HG03025 (cell line): ENCODE results near the gene SFPQ.

Experiments
- ATAC-seq: cut with Tn5 transposase; IDR thresholded peaks from one replicate; pipeline ENCODE4 v1.9.1; 2021; ENCODE audit warnings: mild to moderate bottlenecking, moderate library complexity; ENCODE audit not compliant: unreplicated experiment, low FRiP score

Gene SFPQ

DNA sequence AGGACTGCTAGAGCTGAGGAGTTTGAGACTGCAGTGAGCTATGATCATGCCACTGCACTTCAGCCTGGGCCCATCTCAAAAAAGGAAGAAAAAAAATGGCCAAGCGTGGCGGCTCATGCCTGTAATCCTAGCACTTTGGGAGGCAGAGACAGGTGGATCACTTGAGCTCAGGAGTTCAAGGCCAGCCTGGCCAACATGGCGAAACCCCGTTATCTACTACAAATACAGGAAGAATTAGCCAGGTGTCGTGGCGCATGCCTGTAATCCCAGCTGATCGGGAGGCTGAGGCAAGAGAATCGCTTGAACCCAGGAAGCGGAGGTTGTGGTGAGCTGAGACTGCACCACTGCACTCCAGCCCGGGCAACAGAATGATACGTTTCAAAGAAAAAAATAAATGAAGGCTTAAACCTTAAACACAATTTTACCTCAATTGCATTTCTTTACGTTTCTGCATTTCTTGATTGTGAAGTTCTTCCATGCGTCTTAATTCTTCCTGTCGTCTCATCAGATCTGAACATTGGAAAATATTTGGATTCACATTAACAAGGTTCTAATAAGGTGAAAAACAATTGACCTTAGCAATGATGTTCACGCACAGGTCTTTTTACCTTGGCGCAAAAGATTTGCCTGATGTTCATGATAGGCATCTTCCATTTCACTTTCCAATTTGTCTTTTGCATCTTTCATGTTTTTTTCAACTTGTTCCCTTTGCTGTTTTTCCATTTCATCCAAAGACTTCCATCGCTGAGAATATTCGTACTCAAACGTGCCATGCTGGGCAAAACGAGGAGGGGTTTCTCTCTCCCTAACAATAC lies 4.2 kb downstream of the SFPQ start:
- no peak for ATAC-seq

DNA sequence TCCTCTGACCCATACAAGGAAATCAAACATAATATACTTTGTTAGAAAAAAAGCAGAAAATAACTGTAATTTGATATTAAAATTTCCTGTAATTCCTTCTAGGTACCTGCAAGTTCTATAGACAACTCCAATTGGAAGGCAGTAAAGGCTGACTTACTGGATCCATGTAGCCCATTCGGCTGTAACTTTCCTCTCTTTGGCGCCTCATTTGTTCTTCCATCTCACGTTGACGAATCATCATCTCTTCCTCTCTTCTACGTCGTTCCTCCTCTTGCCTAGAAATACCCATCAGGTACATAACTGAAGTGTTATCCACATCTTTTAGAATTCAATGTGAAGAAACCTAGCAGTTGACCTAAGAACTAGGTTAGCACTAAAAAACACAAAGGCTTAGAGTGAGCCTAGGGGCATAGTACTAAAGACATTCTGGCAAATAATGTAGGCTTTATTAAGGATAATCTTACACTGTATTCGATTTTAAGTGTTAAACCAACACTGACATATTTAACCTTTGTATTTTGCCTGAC lies 5.1 kb downstream of the SFPQ start:
- no peak for ATAC-seq

DNA sequence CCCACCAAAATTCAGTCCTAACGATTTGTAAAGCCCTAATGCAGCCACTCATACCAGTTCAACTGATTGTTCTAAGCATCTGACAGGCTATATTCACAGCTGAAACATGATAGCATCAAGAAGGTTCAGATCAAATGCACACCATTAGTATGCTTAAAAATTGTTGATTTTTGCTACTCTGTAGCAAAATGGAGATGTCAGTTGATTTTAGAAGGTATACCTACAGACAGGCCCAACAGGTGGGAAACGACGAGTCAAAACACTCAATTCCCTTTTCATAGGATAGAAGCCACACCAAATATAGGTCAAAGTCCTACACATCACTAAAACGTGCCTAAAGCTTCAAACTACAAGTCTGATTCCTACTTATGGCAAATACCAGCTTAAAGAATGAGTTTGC lies 6.7 kb downstream of the SFPQ start:
- no peak for ATAC-seq

DNA sequence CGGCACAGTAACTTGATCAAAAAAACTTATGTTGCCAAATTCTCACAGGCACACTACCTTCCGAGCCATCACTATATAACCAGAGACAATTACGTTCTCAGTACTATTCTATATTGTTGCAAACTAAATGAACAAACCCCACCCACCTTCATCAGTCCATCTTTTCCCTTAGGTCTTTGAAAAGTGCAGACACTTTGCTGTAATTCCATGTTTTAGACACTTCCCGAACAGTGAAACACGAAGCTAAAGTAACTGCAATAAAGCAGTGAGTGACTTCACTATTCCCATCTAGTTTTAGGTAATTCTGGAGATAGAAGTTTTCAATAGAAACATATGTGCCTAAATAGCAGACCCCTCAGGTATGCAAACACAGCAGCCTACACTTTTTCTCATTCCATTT lies 7.7 kb downstream of the SFPQ start:
- no peak for ATAC-seq

DNA sequence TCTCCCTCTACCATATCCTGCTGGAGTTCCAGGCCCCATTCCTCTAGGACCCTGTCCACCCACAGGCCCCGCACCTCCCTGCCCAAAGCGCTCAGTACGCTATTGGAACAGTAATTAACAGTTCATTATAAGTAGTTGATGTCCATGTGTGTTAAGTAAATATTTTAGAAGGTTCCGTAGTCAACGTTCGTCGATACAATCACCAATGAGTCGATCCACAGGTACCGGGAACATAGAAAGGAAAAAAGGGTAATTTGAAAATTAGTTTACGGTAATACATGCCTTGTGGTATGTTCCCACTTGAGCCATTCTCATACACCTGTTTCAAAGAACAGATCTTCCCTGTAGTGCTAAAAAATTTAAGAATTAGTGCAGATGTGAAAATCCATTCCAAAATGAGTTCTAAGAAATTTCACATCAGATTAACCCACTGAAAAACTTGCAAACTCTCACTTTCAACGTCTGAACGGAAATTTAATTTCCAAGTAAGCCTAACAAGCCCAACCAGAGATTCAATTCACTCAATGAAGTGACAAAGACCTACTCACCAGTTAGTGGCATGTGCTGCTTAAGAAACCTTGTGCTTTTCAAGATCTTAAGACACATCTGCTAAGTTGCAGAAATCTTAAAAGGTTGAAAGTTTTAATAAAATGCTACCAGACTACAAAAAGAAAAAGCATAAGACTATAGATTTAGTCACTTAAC lies 8.3 kb downstream of the SFPQ start:
- ATAC-seq = no peak

DNA sequence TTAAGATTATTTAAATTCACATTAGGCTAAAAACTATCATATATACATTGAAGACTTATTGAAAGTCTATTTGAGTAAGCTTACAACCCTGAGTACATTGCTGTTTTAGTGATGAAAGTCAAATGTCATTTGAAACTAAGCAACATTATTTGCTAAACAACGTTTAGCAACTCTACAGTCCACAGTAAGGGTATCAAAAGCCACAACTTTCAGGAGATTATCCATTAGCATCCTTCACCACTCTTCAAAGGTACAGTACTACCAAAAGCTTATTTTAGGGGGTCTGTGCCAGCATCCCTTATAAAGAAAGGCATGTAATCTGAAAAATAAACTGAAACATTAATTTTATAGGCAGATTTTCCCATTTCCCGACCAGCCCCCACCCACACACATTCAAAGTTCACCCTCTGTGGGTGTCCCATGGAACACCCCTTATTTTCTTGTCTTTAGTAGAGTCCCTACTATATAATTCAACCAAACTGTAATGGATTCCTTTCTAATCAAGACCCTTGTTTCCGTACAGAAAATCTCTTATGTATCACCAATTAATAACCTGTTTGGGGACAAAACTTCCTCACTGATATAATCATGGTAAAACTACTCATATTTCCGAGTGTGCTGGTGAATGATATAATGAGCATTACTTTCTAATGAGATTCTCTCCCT lies 11.0 kb downstream of the SFPQ start:
- no peak for ATAC-seq

DNA sequence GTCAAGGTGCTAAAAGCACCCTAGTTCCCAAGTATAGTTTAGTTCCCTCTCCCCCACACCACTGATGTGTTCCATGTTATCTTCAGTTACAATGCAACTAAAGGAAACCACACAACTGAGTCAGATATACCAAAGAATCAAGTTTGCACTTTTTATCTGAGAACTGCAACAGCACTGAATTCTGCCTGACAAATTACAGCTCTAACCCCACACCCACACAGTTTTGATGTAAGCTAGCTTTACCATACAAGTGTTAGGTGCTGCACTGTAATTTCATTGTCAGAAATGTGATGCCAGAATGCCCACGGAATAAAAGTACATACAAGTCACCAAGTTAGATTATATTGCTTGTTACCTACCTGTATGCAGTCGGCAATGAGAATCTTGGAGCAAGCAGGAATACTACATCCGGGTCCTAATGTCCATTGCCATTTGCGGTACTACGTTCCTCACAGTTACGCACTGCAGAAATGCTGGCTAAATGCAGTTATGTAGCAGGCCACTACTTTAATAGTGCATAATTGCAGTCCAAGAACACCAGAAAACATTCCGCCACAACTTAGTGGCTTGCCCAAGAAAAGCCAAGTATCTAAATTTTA lies 12.1 kb downstream of the SFPQ start:
- no peak for ATAC-seq

DNA sequence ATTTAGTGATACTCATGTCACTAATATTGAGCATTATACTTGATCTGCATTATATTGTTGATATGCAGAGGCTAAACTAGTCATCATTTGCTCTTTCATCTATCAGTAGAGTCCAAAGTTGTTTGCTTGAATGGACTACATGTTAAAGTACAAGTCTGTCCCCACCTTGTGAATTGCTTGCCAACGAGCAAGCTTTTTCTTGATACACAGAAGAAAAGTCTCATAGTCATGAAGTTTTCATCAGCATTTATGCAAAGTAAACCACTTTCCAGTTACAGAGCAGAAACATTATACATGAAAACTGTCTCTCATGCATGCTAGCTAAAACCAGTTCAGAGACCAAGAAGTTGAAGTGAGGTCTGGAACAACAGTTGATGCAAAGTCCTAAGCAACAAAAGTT lies 13.0 kb downstream of the SFPQ start:
- ATAC-seq = no peak

DNA sequence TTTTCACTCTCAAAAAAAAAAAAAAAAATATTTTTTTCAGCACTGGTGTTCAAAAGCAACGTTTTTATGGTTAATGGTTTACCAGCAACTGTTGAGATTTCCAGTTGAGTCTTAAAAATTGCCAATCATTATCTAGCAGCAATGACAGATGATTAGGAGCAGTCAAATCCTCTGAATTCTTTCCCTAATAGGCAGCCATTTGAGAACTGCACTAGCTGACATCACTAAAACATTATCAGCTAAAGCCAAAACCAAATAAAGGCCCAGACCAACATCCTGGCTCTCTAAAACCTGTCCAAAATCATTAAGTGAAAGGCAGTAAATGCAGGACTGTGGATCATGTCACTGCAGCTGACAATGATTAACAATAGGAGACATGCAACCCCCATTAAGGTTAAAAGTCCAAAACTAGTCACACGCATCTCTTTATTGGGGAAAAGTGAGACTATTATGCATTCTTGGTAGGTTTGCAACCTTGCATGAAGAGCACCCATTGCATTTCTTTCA lies 14.0 kb downstream of the SFPQ start:
- no peak for ATAC-seq

DNA sequence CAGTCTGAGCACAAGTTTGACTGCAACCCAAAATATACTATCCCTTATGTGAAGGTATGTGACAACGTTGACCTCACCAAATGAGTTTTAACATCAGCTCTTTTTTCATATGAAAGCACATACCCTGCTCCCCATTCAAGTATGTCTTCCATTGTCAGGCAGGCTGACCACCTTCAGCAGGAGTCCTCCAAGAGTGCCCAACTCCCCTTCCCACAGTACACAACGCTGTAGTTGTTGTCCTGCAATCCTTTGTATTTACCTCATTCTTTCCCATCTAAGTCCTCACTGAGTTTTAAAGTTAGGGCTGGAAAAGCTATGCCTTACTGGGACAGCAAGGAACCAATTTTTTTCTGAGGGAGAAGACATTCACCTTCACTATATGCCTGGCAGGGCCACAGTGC lies 14.7 kb downstream of the SFPQ start:
- no peak for ATAC-seq

DNA sequence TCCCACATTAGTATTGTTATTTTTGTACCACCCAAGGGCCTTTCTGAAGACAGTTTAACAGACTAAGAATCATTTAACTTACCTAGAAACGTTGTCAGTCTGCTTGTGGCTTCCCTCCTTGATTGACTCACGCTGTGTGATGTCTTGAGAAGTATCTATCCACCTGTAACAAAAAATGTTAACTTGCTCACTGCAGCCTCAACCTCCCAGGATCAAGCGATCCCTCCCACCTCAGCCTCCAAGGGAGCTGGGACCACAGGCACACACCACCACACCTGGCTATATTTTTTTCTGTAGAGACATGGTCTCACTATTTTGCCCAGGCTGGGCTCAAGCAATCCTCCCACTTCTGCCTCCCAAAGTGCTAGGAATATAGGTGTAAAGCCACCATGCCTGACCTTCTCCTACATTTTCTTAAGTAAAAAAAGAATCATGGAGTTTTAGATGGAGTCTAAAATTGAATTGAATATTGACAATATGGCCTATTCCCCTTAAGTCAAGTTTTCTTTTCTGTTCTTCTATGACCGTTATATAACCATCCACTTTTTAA lies 15.6 kb downstream of the SFPQ start:
- no peak for ATAC-seq

DNA sequence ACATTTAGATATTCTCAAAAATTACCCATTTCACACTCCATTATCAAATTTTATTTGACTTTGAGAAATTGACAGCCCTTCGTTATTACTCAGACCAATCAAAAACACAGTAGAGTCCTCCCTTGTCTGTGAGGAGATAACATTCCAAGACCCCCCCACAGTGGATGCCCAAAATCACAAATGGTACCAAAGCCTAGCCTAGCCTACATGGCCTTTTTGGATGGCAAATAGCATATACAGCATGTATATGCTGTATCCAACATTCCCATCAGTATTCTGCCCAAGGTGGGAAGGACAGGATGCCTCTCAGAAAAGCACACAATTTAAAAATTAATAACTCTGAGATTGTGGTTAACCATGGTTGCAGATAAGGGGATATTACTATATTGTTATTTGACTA lies 17.3 kb downstream of the SFPQ start:
- no peak for ATAC-seq

DNA sequence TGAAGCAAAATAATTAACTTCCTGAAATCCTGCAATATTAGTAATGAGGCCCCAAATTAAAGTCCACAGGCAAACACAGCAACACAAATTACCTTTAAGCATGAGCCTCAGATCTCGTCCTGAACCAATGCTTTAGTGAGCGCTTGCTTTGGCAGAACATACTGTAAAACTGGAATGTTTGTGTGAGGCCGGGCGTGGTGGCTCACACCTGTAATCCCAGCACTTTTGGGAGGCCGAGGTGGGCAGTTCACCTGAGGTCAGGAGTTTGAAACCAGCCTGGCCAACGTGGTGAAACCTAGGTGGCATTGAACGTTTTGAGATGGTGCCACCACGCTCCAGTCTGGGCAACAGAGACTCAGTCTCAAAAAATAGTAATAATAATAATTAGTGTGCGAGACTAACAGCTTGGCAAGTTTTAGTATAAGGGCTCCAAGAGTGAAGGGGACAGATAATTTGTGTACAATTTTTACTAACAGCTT lies 17.8 kb downstream of the SFPQ start:
- ATAC-seq = no peak

DNA sequence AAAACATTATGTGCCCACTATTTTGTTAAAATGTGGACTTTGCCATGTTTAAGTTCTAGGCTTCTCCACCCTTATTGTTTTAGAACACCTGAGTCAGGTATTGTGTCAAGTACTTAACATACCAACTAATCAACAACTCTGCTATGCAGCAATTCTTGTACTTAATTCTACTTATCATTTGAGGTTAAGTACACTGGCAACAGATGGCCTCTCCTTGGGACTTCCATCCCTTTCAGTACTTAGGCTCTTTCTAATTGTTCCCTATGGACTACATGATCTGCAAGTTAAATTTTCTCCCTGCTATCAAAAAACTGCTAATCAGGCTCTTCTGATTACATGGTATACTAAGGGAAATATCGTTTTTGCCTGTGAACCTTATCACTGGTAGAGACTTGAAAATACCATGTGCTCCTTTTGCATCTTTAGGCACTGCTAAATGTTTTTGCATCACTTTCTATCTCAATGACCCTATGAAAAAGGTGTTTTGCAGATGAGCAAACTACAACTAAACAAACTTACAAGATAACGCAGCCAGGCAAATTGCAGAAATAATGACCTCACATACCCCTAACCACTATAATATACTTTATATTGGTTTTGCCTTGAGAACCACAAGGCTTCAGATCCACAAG lies 18.9 kb downstream of the SFPQ start:
- no peak for ATAC-seq

DNA sequence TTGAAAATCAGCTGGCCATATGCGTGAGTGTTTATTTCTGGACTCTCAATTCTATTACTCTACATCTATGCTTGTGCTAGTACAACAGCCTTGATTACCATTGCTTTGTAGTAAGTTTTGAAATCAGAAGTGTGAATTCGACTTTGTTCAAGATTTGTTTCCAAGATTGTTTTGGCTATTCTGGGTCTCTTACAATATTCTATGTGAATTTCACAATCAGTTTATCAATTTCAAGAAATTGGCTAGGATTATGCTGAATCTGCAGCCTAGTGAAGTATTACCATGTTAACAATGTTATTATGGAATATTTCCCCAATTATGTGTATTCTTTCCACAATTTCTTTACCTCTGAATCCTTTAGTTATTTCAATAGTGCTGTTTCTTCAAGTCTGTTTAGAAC lies 19.5 kb downstream of the SFPQ start:
- ATAC-seq = no peak

DNA sequence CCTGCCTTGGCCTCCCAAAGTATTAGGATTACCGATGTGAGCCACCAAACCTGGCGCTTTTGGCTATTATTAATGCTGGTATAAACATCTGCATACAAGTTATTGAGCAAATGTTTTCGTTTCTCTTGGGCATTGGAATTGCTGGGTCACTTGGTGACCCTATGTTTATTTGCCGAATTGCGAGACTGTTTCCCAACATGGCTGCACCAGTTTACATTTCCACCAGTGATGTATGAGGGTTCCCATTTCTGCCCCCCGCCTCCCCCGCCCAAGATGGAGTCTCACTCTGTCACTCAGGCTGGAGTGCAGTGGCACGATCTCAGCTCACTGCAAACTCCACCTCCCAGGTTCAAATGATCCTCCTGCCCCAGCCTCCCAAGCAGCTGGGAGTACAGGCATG lies 20.9 kb downstream of the SFPQ start:
- no peak for ATAC-seq

DNA sequence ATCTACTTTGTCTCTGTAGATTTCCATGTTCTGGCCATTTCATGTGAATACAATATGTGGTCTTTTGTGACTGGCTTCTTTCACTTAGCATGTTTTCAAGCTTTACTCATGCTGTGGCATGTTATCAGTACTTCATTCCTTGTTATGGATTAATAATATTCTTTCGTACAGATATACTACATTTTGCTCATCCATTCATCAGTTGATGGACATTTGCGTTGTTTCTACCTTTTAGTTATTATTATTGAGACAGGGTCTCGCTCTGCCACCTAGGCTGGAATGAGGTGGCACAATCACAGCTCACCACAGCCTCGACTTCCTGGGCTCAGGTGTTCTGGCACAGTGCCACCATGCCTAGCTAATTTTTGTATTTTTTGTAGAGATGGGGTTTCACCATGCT lies 21.4 kb downstream of the SFPQ start:
- ATAC-seq = no peak

DNA sequence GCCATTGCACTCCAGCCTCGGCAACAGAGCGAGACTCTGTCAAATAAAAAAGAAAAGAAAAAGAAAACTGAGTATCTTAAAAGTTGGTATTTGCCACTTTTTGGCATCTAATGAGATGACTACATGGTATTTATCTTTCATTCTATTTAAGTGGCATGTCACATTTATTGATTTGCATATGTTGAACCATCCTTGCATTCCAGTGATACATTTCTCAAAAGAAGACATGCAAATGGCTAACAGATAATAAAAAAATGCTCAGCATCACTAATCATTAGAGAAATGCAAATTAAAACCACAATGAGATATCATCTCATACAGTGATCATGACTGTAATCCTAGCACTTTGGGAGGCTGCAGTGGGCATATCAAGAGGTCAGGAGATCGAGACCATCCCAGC lies 28.1 kb downstream of the SFPQ start:
- no peak for ATAC-seq

DNA sequence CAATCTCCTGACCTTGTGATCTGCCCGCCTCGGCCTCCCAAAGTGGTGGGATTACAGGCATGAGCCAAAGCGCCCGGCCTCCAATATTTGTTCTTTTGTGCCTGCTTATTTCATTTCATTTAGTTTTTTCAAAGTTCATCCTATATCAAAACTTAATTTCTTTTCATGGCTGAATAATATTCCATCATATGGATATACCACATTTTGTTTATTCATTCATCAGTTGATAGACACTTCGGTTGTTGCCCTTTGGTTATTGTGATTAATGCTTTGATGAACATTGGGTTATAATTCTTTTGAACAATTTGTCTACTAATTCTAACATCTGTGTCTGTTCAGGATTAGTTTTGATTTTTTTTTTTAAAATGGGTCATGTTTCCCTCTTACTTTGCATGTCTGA lies 41.7 kb downstream of the SFPQ start:
- ATAC-seq = no peak
